ENCODE measurements around the gene RRBP1. TPM values are rescaled to one million over a fixed set of nuclear protein-coding genes. Genes with fewer than 3 reads are reported as not detected.

Gene RRBP1
- total and polyA plus RNA-seq, 3 donors from 2014 or later, result 93.8 to 146 (median 144) TPM

DNA sequence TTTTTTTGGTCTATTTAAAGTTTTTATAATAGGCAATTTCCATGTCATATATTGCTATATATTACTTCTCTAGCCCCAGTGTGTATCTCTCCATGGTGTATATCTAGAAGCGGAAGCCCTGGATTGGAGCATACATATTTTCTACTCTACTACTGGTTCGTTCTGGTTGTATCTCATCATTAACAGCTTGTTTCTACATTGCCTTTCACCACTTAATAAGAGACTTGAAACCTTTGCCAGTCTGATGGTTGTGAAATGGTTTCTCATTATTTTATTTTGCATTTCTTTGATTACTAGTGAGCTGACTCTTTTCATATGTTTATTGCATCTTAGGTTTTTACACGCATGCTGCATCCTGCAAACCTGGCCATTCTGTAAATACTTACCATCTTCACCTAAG lies 108.6 kb downstream of the RRBP1 start:
- no peaks in the 10 kb centered on the region for H3K27me3 ChIP-seq
- H3K9me3 ChIP-seq, result no peaks in the 10 kb centered on the region
- intact Hi-C loops (cut with DNase I; ENCODE audit: low total_unique reads), result no loop called here
- TF ChIP-seq CTCF (IDR thresholded peaks at IDR 0.05), result no peak
- TF ChIP-seq POLR2A (IDR thresholded peaks at IDR 0.05), result no peak
- peak overlapping the region in 1 of 2 donors; percentile 100 for H3K27ac ChIP-seq
- no peak overlapping the region for H3K4me3 ChIP-seq
- 79 to 83% methylated on average over 3 of the region's 3 CpGs for WGBS, 2 donors
- peaks cover 16% of the 10 kb centered on the region for H3K4me1 ChIP-seq
- H3K36me3 ChIP-seq (ENCODE audit: low read depth, missing control alignments), result no peaks in the 10 kb centered on the region
- no peak for DNase-seq

DNA sequence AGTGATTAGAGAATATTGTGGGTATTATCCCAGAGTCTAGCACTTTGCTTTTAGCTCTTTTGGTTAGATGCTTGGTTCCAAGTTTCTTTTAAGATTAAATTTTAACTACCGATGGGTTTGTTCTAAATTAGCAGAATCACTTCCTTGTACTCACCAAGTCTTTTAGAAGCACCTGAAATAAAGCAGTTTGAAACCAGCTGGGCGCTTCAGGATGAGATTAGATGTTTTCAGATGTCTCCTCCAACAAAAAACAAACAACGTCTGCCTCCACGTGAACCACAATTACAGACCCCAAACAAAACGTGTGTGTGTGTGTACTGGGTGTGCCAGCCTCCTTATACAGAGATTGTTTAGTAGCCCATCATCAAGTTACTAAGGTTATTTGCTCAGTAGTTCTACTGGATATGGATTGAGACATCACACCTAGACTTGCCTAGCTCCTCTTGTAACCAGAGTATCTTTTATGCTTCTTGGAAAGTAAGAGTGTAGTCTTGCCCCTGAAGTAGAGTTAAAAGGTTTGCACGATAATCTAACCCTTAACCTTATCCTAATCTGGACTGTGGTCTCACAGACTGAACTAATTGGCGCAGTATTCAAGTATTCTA lies 109.9 kb downstream of the RRBP1 start:
- Histone ChIP-seq H3K36me3 (ENCODE audit: low read depth, missing control alignments) (no peaks in the 10 kb centered on the region), H3K4me1 (peaks cover 16% of the 10 kb centered on the region), H3K27ac (peak overlapping the region; percentile 21 to 100), H3K4me3 (peak overlapping the region in 1 of 2 donors; percentile 100), H3K9me3 (no peaks in the 10 kb centered on the region), H3K27me3 (no peaks in the 10 kb centered on the region)
- 18 to 27% methylated on average over 7 of the region's 7 CpGs for WGBS, 2 donors
- TF ChIP-seq CTCF (IDR thresholded peaks at IDR 0.05), result no peak
- TF ChIP-seq POLR2A (IDR thresholded peaks at IDR 0.05), result no peak
- DNase-seq, result no peak
- intact Hi-C loops (cut with DNase I; ENCODE audit: low total_unique reads), result no loop called here

- DNase-seq, result no peak
- intact Hi-C loops (cut with DNase I; ENCODE audit: low total_unique reads), result no loop called here
Observed at GRCh38 chr20:17571153-17571527, 110.9 kb downstream of the RRBP1 start.

GRCh38 chr20:17570347-17571152 lies 111.5 kb downstream of the RRBP1 start:
- Histone ChIP-seq H3K36me3 (ENCODE audit: low read depth, missing control alignments) (no peaks in the 10 kb centered on the region), H3K27me3 (no peaks in the 10 kb centered on the region), H3K4me1 (peaks cover 16% of the 10 kb centered on the region), H3K4me3 (peak overlapping the region; percentile 100), H3K27ac (peak overlapping the region; percentile 100), H3K9me3 (no peaks in the 10 kb centered on the region)
- 0% methylated on average over 21 to 39 of the region's 43 CpGs for WGBS, 2 donors
- intact Hi-C loops (cut with DNase I; ENCODE audit: low total_unique reads), result no loop called here
- TF ChIP-seq CTCF (IDR thresholded peaks at IDR 0.05) (no peak), POLR2A (IDR thresholded peaks at IDR 0.05) (no peak)
- peak; percentile 61 for DNase-seq

More at GRCh38 chr20:17571153-17571527, 110.9 kb downstream of the RRBP1 start:
- no peaks in the 10 kb centered on the region for H3K9me3 ChIP-seq
- no peaks in the 10 kb centered on the region for H3K27me3 ChIP-seq
- WGBS, 2 donors, result 4 to 7% methylated on average over 6 of the region's 6 CpGs
- no peak for TF ChIP-seq POLR2A (IDR thresholded peaks at IDR 0.05)
- TF ChIP-seq CTCF (IDR thresholded peaks at IDR 0.05), result no peak
- peaks cover 16% of the 10 kb centered on the region for H3K4me1 ChIP-seq
- H3K36me3 ChIP-seq (ENCODE audit: low read depth, missing control alignments), result no peaks in the 10 kb centered on the region
- peak overlapping the region; percentile 100 for H3K4me3 ChIP-seq
- peak overlapping the region; percentile 100 for H3K27ac ChIP-seq
